IMR-90 (cell line): Measurements from ENCODE around the gene BCAS4.

ENCODE experiments used
- BHLHE40 ChIP-seq: fragments of 150-350 bp; IDR thresholded peaks from 2 replicates; pipeline ENCODE4 v1.6.1; 2016; ENCODE audit warnings: mild to moderate bottlenecking, low read depth, low read length
- CHD1 ChIP-seq: IDR thresholded peaks from 2 replicates; pipeline ENCODE4 v1.6.1; 2012; ENCODE audit warnings: low read depth, low read length, improper control_type of control experiment
- CTCF ChIP-seq: conservative IDR thresholded peaks from 2 replicates; pipeline ENCODE4 v1.5.1; 2012; ENCODE audit warnings: mild to moderate bottlenecking, low read depth, low read length, improper control_type of control experiment
- POLR2A ChIP-seq: IDR thresholded peaks from 2 replicates; pipeline ENCODE4 v1.6.1; 2012; ENCODE audit warnings: mild to moderate bottlenecking, low read depth, low read length

GRCh38 chr20:50858525-50858924, 63.7 kb downstream of the BCAS4 start:
- TF ChIP-seq BHLHE40 (no peak), POLR2A (no peak), CHD1 (no peak), CTCF (no peak)
